Activated naive CD4-positive, alpha-beta T cell treated with anti-CD3 and anti-CD28 coated beads, Interleukin-2, amount 50 U/mL, for 16 hours (primary cell): ENCODE results near the gene MEF2D.

Experiments
- DNase-seq: peaks from one replicate; pipeline ENCODE4 v3.0.0-alpha.2; 2020

MEF2D gene

DNA sequence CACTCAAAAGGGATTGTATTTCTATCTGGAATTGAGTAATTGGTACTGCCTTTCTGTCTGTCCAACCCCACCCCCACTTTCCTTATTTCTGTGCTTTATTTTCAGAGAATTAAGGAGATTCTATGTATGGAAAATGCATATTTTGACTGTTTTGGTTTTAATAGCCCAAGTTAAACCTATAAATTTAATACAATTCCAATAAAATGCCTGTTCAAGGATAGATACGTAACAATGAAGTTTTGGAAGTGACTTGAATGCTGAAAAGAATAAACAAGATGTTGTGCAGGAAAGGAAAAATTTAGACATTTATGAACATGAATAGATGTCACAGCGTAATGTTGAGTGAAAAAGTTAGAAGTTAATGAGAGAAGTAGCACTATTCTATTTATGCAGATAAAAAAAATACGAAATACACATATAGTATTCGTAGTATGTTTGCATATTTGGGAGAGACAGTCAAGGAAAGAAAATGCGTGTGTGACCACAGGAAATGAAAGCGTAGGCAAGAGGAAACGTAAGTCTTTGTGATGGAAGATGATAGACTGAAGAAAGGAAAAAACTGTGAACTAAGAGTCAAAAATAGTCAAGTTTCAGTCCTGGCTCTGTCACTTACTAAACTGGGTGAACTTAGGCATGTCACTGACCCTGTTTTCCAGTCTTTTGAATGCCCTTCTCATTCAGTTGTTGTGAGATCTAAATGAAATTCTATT, 62.1 kb downstream of the MEF2D start:
- DNase-seq, result no peak

- DNase-seq, result no peak
These were observed 63.3 kb downstream of the MEF2D start for GRCh38 chr1:156437037-156437867.

- DNase-seq, result no peak
These were observed 64.2 kb downstream of the MEF2D start for GRCh38 chr1:156436141-156437036.

DNA sequence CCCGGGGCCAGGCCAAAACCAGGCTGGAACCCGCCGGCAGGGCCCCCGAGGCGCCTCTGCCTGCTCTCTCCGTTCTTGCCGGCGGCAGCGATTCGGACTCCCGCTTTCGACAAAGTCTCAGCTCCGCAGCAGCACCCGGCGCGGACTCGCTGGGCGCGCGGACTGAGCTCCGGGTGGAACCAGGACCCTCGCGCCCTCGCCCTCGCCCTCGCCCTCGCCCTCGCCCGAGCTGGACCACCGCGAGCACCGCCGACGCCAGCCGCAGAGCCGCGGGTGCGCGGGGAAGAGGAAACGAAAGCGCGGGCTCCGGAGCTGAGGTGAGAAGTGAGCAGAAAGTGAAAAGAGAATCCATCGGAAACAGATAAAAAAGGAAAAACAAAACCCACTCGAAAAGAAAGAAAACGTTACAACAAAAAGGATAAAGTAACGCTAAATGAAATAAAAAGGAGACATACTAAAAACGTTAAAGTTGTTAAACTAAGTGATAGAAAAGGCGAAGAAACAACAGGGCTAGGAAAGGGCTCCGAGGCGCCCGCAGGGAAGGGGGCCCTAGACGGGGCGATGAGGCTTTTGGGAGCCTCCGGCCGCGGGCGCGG, 64.9 kb downstream of the MEF2D start:
- DNase-seq, result peak; percentile 37

- DNase-seq, result no peak
These were observed 65.5 kb downstream of the MEF2D start for GRCh38 chr1:156434989-156435544.

GRCh38 chr1:156433602-156434001, 67.0 kb downstream of the MEF2D start:
- DNase-seq, result no peak

- no peak for DNase-seq
These were observed 67.5 kb downstream of the MEF2D start for GRCh38 chr1:156433032-156433431.

DNA sequence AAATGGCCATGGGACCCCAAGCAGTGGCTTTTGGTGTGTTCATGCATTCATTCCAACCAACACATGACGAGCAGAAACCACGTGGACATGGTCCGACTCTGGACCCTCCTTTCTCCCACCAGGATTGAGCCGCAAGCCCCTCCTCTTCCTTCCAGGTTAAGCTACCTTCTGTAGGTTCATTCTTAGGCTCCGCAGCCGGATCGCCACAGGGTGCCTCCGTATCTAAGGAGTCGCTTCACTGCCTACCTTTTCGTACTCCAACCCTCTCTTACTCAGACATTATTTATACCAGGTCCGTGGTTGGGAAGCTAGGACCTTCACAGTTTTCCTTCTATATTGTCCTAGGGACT, 67.9 kb downstream of the MEF2D start:
- no peak for DNase-seq

DNA sequence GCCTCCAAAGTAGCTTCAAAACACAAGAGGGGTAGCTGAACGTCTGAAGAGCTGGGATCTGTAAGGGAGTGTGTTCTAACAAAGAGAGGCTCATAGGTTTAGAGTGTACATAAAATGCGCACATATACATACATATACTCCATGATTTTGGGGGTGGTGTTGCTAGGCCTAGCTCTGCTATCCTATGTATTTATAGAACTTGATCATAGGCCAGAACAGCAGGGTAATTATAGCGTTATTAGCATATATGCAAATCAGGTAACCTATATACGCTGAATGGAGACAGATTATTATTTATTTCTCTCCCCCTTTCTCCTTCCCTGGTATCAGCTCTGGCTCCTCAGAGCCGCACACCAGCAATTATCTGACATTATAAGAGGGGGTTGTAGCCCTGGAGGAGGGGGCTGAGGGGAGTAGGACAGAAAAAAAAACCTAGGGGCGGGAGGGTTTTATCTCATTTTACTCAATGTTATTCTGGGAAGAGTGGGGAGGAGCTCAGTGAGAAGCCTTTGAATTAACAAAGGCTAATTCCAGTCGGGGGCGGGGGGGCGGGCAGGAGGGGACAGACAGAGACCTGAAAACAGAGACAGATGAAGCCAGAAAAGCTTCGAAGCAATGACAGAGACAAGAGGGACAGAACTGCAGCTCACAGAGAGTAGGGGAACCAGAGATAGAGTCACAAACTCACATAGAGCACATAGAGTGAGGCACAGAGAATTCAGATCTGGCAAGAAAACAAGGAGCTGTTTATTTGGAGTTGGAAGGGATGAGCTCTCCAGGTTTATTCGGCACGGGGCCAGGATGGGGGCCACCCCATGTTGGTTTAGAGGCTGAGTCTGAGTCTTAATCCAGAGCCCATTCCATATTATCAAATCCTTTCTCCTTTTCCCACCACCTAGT, 68.6 kb downstream of the MEF2D start:
- DNase-seq, result no peak

- DNase-seq, result no peak
These were observed 69.2 kb downstream of the MEF2D start for GRCh38 chr1:156431366-156431765.

DNA sequence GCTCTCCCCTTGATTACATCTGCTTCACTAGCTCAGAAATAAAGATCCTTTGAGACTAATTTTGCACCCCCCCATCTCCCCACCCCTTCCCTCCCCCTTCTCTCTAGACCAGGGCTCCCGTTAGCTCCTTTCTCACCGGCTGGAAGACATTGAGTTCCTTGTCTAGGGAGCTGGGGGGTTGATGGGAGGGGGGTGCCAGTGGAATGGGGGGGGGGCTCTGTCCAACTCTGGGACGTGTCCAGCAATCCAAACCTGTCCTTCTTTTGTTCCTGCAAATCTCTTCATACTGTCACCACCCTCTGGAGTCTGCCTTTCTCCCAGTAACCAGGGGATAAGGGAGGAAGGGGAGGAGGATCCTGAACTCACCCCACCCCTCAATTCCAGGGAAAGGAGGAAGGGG, 69.7 kb downstream of the MEF2D start:
- DNase-seq, result no peak

GRCh38 chr1:156430303-156430702, 70.3 kb downstream of the MEF2D start:
- DNase-seq, result no peak

DNA sequence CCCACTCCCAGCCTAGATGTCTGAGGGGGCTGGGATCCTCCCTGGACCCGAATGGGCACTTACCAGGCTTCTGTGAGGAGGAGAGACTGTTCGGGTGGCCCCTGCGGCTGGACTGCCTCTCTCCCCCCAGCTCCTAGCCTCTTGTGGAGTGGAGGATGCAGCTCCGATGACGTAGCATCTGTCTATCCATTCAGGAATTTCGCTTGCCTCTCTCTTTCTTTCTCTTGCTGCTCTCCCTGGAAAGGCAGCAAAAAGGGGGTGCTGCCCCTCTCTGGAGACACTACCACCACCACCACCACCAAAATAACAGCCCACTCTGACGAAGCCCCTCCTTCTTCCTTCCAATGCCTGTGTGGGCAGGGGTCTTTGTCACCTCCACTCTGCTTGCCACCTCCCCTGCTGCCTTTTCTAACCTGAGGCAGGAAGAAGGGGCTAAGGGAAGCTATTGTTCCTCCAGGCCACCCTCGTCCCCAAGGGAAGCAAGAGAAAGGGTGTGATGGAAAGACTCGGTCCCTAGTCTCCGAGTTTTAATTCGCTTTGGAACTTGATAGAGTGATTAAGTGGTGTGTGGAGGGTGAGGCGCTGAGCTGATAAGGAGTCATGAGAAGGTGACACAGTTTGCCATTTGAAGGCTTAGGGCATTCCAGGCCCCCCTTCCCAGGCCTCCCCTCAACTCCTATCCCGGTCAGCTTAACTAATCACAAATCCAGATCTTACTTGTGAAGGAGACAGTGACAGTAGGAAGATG, 71.1 kb downstream of the MEF2D start:
- DNase-seq, result no peak

- no peak for DNase-seq
These were observed 71.8 kb downstream of the MEF2D start for GRCh38 chr1:156428746-156429288.

- DNase-seq, result no peak
These were observed 72.6 kb downstream of the MEF2D start for GRCh38 chr1:156427957-156428356.

DNA sequence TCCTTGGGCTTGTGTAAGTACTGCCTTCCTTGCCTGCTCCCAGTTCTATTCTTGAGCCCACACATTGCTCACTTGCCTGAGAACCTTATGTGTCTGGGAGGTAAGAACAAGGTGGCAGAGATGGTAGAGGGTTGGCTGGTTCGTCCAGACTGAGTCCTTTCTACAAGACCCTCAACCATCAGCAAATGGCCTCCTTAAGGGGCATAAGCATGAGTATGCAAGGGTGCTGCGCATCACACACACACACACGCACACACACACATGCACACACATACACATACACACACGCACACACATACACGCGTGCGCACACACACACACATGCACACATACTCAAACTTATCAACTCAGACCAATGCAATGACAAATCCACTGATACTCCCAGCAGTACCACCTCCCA, 74.6 kb downstream of the MEF2D start:
- no peak for DNase-seq

GRCh38 chr1:156424806-156425432, 75.7 kb downstream of the MEF2D start:
- no peak for DNase-seq

DNA sequence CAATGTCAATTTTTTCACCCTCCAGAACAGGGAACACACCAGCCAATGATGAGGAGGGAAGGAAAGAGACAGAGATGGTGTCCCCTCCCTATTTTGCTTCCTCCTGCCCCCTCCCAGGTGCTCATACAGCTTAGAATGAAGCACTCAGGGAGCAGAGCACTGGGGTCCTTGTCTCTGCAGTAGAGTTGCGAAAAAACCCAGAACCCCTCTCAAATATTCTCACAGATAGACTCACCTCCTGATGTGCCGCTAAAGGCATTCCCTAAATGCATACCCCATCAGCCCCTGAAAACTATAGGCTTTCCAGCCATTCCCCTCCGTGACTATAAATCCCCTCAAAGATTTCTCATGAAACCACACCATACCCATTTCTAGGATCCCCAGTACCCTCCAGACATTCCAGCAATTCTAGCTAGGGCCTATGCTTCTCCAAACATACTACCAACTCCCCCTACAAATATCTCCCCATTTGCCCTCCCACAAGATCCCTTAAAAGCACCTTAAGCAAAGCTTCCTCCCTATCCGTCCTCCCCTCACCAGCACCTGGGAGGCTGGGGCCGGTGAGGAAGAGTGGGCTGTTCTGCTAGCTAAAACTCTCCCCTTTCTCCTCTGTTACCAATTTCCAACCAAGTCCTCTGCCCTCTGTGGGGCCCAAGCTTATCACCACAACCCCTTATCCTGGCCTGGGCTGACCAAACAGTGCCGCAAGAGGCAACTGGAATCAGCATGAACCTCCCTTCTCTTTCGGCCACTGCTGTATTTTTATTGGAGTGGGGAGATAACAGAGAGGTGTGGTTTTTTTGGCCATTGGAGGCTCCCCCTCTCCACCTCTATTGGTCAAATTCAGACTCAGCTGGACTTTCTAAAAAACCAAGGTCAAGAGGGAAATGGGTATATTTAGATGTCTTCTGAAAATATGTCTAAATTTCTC, 76.9 kb downstream of the MEF2D start:
- no peak for DNase-seq

DNA sequence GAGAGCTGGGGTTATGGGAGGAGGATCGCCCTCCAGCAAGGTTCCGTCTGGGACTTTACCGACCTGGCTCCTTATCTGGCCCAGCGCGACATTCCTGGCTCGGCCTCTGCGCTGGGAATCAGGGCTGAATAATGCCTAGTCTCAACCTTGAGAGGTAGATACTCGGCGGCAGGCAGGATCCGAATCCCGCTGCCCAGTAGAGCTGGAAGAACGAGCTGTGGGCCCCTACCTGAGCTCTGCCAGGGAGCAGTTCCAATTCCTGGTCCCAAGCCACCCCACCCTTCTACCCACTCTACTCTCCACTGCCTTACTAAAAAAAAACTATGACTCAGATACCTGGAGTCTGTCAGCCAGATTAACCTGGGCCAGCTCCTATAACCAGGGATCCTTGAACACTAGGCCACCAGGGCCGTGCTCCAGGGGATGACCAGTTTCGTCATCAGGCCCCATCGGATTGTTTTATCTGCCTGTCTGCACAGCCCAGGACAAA, 77.9 kb downstream of the MEF2D start:
- no peak for DNase-seq
